HEK293 (cell line): ENCODE results near the gene PROCA1.

ENCODE experiments used
- GLI4 ChIP-seq: fragments of 450-650 bp; formaldehyde crosslinking; IDR thresholded peaks from 2 replicates; pipeline ENCODE4 v1.5.1; 2016; ENCODE audit warnings: missing biosample characterization, missing genetic modification characterization
- HOXC10 ChIP-seq: sonication (generic); formaldehyde crosslinking; IDR thresholded peaks from 2 replicates; pipeline ENCODE4 v1.8.1; 2023; ENCODE audit warnings: mild to moderate bottlenecking, missing genetic modification reagents
- KLF1 ChIP-seq: fragments of 450-650 bp; formaldehyde crosslinking; IDR thresholded peaks from 2 replicates; pipeline ENCODE4 v1.5.1; 2016; ENCODE audit warnings: missing biosample characterization, missing genetic modification characterization
- KLF17 ChIP-seq: fragments of 450-650 bp; formaldehyde crosslinking; IDR thresholded peaks from 2 replicates; pipeline ENCODE4 v1.5.1; 2016; ENCODE audit warnings: missing biosample characterization, missing genetic modification characterization
- OSR2 ChIP-seq: fragments of 450-650 bp; formaldehyde crosslinking; IDR thresholded peaks from 2 replicates; pipeline ENCODE4 v1.5.1; 2016; ENCODE audit warnings: missing biosample characterization, missing genetic modification characterization
- PRDM6 ChIP-seq: fragments of 450-650 bp; formaldehyde crosslinking; IDR thresholded peaks from 2 replicates; pipeline ENCODE4 v1.5.1; 2017; ENCODE audit warnings: missing biosample characterization, missing genetic modification characterization
- RBAK ChIP-seq: fragments of 450-650 bp; formaldehyde crosslinking; IDR thresholded peaks from 2 replicates; pipeline ENCODE4 v1.5.1; 2016; ENCODE audit warnings: missing biosample characterization, missing genetic modification characterization
- ZNF112 ChIP-seq: fragments of 450-650 bp; formaldehyde crosslinking; IDR thresholded peaks from 2 replicates; pipeline ENCODE4 v1.5.0; 2017; ENCODE audit warnings: missing biosample characterization, missing genetic modification characterization
- ZNF214 ChIP-seq: fragments of 450-650 bp; formaldehyde crosslinking; IDR thresholded peaks from 2 replicates; pipeline ENCODE4 v1.5.1; 2017; ENCODE audit warnings: missing biosample characterization, mild to moderate bottlenecking, missing genetic modification characterization, borderline replicate concordance
- ZNF248 ChIP-seq: fragments of 450-650 bp; formaldehyde crosslinking; IDR thresholded peaks from 2 replicates; pipeline ENCODE4 v1.5.1; 2017; ENCODE audit warnings: missing biosample characterization, missing genetic modification characterization
- ZNF335 ChIP-seq: fragments of 450-650 bp; formaldehyde crosslinking; conservative IDR thresholded peaks from 2 replicates; pipeline ENCODE4 v1.5.1; 2016; ENCODE audit warnings: missing biosample characterization, missing genetic modification characterization
- ZNF37A ChIP-seq: fragments of 450-650 bp; IDR thresholded peaks from 2 replicates; pipeline ENCODE4 v1.5.1; 2018; ENCODE audit warnings: missing biosample characterization, missing genetic modification characterization
- ZNF549 ChIP-seq: fragments of 450-650 bp; IDR thresholded peaks from 2 replicates; pipeline ENCODE4 v1.5.1; 2018; ENCODE audit warnings: missing biosample characterization, missing genetic modification characterization, mild to moderate bottlenecking, inconsistent platforms, moderate library complexity
- ZNF555 ChIP-seq: fragments of 450-650 bp; formaldehyde crosslinking; conservative IDR thresholded peaks from 2 replicates; pipeline ENCODE4 v1.5.1; 2017; ENCODE audit warnings: missing biosample characterization, mild to moderate bottlenecking, missing genetic modification characterization, inconsistent platforms
- ZNF580 ChIP-seq: fragments of 450-650 bp; formaldehyde crosslinking; IDR thresholded peaks from 2 replicates; pipeline ENCODE4 v1.5.1; 2016; ENCODE audit warnings: missing biosample characterization, missing genetic modification characterization
- ZNF624 ChIP-seq: fragments of 450-650 bp; formaldehyde crosslinking; IDR thresholded peaks from 2 replicates; pipeline ENCODE4 v1.5.1; 2017; ENCODE audit warnings: missing biosample characterization, missing genetic modification characterization
- ZNF629 ChIP-seq: fragments of 450-650 bp; formaldehyde crosslinking; IDR thresholded peaks from 2 replicates; pipeline ENCODE4 v1.5.1; 2017; ENCODE audit warnings: missing biosample characterization, missing genetic modification characterization
- ZNF654 ChIP-seq: fragments of 450-650 bp; formaldehyde crosslinking; IDR thresholded peaks from 2 replicates; pipeline ENCODE4 v1.5.1; 2016; ENCODE audit warnings: low read depth, missing biosample characterization, missing genetic modification characterization
- ZNF792 ChIP-seq: fragments of 450-650 bp; formaldehyde crosslinking; IDR thresholded peaks from 2 replicates; pipeline ENCODE4 v1.5.1; 2016; ENCODE audit warnings: missing biosample characterization, missing genetic modification characterization
- ZNF837 ChIP-seq: fragments of 450-650 bp; formaldehyde crosslinking; IDR thresholded peaks from 2 replicates; pipeline ENCODE4 v1.5.1; 2016; ENCODE audit warnings: missing biosample characterization, missing genetic modification characterization
- TF ChIP-seq, protein P1 (sequence below): fragments of 450-650 bp; formaldehyde crosslinking; IDR thresholded peaks from 2 replicates; pipeline ENCODE4 v1.5.1; 2016; ENCODE audit warnings: missing biosample characterization, missing genetic modification characterization, borderline replicate concordance
- TF ChIP-seq, protein P2 (sequence below): fragments of 450-650 bp; formaldehyde crosslinking; IDR thresholded peaks from 2 replicates; pipeline ENCODE4 v1.5.1; 2017; ENCODE audit warnings: missing biosample characterization, missing genetic modification characterization
- TF ChIP-seq, protein P3 (sequence below): fragments of 450-650 bp; formaldehyde crosslinking; IDR thresholded peaks from 2 replicates; pipeline ENCODE4 v1.5.1; 2016; ENCODE audit warnings: missing biosample characterization, missing genetic modification characterization
- TF ChIP-seq, protein P4 (sequence below): fragments of 450-650 bp; formaldehyde crosslinking; IDR thresholded peaks from 2 replicates; pipeline ENCODE4 v1.5.1; 2017; ENCODE audit warnings: missing biosample characterization, missing genetic modification characterization

The PROCA1 gene

DNA sequence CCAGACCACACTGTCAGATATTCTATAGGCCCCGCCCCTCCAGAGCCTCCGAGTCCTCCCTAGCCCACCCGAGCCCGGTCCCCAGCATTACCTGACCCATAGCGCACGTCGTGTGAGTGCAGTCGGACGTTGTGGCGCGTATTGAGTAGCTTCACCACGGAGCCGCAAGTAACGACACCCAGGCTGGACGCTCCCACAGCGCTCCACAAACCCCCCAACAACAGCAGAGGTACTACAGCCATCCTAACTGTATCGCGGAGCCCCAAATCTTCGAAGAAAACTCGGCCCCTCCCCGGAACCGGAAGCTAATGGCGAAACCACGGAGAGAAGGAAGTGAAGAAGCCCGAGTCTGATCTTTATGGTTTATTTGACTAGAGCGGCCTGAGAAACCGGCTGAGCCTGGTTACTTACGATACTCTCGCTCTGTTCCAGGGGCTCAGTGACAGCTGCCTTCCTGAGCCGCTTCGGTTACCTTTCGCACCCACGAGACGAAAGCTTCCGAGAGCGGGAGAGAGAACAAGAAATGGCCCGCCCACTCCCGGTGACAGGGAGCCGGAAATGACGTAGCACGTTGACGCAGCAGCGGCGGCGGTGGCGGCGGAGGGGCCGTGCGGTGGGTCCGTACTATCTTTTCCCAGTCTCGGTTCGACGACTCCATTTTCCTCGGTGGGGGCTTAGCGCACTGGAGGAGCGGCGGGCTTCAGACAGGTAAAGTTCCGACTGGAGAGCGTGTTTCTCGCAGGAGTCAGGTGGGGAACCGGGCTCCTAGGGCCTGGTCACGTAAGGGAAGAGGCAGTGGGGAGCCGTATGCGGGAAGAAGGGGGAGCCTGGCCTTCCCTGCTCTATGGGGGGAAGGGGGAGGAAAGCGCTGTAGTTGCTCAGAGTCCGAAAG lies 49.8 kb downstream of the PROCA1 start, which contains the start of the genes SDF2 and SUPT6H (continued):
- TF ChIP-seq, protein P1, sequence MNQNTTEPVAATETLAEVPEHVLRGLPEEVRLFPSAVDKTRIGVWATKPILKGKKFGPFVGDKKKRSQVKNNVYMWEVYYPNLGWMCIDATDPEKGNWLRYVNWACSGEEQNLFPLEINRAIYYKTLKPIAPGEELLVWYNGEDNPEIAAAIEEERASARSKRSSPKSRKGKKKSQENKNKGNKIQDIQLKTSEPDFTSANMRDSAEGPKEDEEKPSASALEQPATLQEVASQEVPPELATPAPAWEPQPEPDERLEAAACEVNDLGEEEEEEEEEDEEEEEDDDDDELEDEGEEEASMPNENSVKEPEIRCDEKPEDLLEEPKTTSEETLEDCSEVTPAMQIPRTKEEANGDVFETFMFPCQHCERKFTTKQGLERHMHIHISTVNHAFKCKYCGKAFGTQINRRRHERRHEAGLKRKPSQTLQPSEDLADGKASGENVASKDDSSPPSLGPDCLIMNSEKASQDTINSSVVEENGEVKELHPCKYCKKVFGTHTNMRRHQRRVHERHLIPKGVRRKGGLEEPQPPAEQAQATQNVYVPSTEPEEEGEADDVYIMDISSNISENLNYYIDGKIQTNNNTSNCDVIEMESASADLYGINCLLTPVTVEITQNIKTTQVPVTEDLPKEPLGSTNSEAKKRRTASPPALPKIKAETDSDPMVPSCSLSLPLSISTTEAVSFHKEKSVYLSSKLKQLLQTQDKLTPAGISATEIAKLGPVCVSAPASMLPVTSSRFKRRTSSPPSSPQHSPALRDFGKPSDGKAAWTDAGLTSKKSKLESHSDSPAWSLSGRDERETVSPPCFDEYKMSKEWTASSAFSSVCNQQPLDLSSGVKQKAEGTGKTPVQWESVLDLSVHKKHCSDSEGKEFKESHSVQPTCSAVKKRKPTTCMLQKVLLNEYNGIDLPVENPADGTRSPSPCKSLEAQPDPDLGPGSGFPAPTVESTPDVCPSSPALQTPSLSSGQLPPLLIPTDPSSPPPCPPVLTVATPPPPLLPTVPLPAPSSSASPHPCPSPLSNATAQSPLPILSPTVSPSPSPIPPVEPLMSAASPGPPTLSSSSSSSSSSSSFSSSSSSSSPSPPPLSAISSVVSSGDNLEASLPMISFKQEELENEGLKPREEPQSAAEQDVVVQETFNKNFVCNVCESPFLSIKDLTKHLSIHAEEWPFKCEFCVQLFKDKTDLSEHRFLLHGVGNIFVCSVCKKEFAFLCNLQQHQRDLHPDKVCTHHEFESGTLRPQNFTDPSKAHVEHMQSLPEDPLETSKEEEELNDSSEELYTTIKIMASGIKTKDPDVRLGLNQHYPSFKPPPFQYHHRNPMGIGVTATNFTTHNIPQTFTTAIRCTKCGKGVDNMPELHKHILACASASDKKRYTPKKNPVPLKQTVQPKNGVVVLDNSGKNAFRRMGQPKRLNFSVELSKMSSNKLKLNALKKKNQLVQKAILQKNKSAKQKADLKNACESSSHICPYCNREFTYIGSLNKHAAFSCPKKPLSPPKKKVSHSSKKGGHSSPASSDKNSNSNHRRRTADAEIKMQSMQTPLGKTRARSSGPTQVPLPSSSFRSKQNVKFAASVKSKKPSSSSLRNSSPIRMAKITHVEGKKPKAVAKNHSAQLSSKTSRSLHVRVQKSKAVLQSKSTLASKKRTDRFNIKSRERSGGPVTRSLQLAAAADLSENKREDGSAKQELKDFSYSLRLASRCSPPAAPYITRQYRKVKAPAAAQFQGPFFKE = no peak
- TF ChIP-seq, protein P2, sequence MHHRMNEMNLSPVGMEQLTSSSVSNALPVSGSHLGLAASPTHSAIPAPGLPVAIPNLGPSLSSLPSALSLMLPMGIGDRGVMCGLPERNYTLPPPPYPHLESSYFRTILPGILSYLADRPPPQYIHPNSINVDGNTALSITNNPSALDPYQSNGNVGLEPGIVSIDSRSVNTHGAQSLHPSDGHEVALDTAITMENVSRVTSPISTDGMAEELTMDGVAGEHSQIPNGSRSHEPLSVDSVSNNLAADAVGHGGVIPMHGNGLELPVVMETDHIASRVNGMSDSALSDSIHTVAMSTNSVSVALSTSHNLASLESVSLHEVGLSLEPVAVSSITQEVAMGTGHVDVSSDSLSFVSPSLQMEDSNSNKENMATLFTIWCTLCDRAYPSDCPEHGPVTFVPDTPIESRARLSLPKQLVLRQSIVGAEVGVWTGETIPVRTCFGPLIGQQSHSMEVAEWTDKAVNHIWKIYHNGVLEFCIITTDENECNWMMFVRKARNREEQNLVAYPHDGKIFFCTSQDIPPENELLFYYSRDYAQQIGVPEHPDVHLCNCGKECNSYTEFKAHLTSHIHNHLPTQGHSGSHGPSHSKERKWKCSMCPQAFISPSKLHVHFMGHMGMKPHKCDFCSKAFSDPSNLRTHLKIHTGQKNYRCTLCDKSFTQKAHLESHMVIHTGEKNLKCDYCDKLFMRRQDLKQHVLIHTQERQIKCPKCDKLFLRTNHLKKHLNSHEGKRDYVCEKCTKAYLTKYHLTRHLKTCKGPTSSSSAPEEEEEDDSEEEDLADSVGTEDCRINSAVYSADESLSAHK (tag by site-specific recombination) = no peak
- no peak for TF ChIP-seq PRDM6
- TF ChIP-seq KLF17 (tag by site-specific recombination) = peak; percentile 44
- no peak for TF ChIP-seq KLF1
- TF ChIP-seq ZNF580 (tag by site-specific recombination) = peak; percentile 39; the same call in 1 of the 2 replicates
- no peak for TF ChIP-seq ZNF248 (tag by site-specific recombination)
- TF ChIP-seq ZNF624 = no peak
- TF ChIP-seq RBAK (tag by site-specific recombination) = no peak
- TF ChIP-seq ZNF112 = no peak
- TF ChIP-seq ZNF837 (tag by site-specific recombination) = no peak
- TF ChIP-seq ZNF335 (tag by site-specific recombination) = peak; percentile 89
- TF ChIP-seq ZNF214 (tag by site-specific recombination) = no peak
- no peak for TF ChIP-seq ZNF654
- 0 out of 2 replicates have a peak, but pooled peaks have one; percentile 50 for TF ChIP-seq GLI4 (tag by site-specific recombination)
- no peak for TF ChIP-seq HOXC10 (CRISPR knock-in tag)
- TF ChIP-seq, protein P3, sequence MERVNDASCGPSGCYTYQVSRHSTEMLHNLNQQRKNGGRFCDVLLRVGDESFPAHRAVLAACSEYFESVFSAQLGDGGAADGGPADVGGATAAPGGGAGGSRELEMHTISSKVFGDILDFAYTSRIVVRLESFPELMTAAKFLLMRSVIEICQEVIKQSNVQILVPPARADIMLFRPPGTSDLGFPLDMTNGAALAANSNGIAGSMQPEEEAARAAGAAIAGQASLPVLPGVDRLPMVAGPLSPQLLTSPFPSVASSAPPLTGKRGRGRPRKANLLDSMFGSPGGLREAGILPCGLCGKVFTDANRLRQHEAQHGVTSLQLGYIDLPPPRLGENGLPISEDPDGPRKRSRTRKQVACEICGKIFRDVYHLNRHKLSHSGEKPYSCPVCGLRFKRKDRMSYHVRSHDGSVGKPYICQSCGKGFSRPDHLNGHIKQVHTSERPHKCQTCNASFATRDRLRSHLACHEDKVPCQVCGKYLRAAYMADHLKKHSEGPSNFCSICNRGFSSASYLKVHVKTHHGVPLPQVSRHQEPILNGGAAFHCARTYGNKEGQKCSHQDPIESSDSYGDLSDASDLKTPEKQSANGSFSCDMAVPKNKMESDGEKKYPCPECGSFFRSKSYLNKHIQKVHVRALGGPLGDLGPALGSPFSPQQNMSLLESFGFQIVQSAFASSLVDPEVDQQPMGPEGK (tag by site-specific recombination) = peak; percentile 90
- TF ChIP-seq ZNF629 (tag by site-specific recombination) = peak; percentile 98
- TF ChIP-seq ZNF555 = no peak
- TF ChIP-seq, protein P4, sequence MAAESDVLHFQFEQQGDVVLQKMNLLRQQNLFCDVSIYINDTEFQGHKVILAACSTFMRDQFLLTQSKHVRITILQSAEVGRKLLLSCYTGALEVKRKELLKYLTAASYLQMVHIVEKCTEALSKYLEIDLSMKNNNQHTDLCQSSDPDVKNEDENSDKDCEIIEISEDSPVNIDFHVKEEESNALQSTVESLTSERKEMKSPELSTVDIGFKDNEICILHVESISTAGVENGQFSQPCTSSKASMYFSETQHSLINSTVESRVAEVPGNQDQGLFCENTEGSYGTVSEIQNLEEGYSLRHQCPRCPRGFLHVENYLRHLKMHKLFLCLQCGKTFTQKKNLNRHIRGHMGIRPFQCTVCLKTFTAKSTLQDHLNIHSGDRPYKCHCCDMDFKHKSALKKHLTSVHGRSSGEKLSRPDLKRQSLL = no peak
- 0 out of 2 replicates have a peak, but pooled peaks have one; percentile 44 for TF ChIP-seq ZNF792 (tag by site-specific recombination)
- TF ChIP-seq OSR2 (tag by site-specific recombination) = 0 out of 2 replicates have a peak, but pooled peaks have one; percentile 28
- no peak for TF ChIP-seq ZNF549 (tag by site-specific recombination)
- no peak for TF ChIP-seq ZNF37A
